Karpas-422 (cell line): ENCODE results near the gene ADIPOR1. TPM values are rescaled to one million over a fixed set of nuclear protein-coding genes. Genes with fewer than 3 reads are reported as not detected.
"Not testable (repeated sequence)": the region's sequence is repeated elsewhere in the genome, so short reads cannot be mapped to it uniquely, and the experiment has no call there.

Experiments used
- DNase-seq: peaks from one replicate; pipeline ENCODE4 v3.0.0-alpha.2; 2015
- H2AFZ ChIP-seq: fragments of 200-600 bp; sonication (generic); 2 replicates; pipeline ENCODE4 v1.6.1; 2014; ENCODE audit warnings: antibody characterized with exemption, low read length, mixed read lengths
- H3K27ac ChIP-seq: fragments of 200-600 bp; sonication (generic); 2 replicates; pipeline ENCODE4 v1.5.1; 2014; ENCODE audit warnings: mild to moderate bottlenecking, low read length, moderate library complexity
- H3K27me3 ChIP-seq: fragments of 200-600 bp; sonication (generic); 2 replicates; pipeline ENCODE4 v1.6.1; 2014; ENCODE audit warnings: low read length, mixed read lengths
- H3K36me3 ChIP-seq: fragments of 200-600 bp; sonication (generic); 2 replicates; pipeline ENCODE4 v1.6.1; 2014; ENCODE audit warnings: low read length, mixed read lengths; ENCODE audit not compliant: insufficient read depth
- H3K4me1 ChIP-seq: fragments of 200-600 bp; sonication (generic); 2 replicates; pipeline ENCODE4 v1.6.1; 2014; ENCODE audit warnings: mild to moderate bottlenecking, low read length, mixed read lengths
- H3K4me2 ChIP-seq: fragments of 200-600 bp; sonication (generic); 2 replicates; pipeline ENCODE4 v1.6.1; 2014; ENCODE audit warnings: low read length, low read depth, mild to moderate bottlenecking; ENCODE audit not compliant: poor library complexity, severe bottlenecking
- H3K4me3 ChIP-seq: fragments of 200-600 bp; sonication (generic); 2 replicates; pipeline ENCODE4 v1.5.1; 2014; ENCODE audit warnings: mild to moderate bottlenecking, antibody characterized with exemption, low read length, mixed read lengths
- H3K79me2 ChIP-seq: fragments of 200-600 bp; sonication (generic); 2 replicates; pipeline ENCODE4 v1.6.1; 2014; ENCODE audit warnings: mild to moderate bottlenecking, low read length, mixed read lengths
- H3K9ac ChIP-seq: fragments of 200-600 bp; sonication (generic); 2 replicates; pipeline ENCODE4 v1.6.0; 2014; ENCODE audit warnings: low read length
- H3K9me2 ChIP-seq: fragments of 200-600 bp; sonication (generic), shearing (Covaris generic); replicated peaks from 2 replicates; pipeline ENCODE4 v1.6.0; 2014; ENCODE audit warnings: mild to moderate bottlenecking, low read length, moderate library complexity; ENCODE audit not compliant: insufficient read depth
- H3K9me3 ChIP-seq: fragments of 300-700, 200-600 bp; sonication (generic); 2 replicates; pipeline ENCODE4 v1.6.1; 2014; ENCODE audit warnings: low read length, mixed read lengths
- H4K20me1 ChIP-seq: fragments of 200-600 bp; sonication (generic); 2 replicates; pipeline ENCODE4 v1.6.1; 2014; ENCODE audit warnings: mild to moderate bottlenecking, antibody characterized with exemption, low read length, low read depth; ENCODE audit not compliant: insufficient read depth
- total RNA-seq: library from RNA; depleted of rRNA; stranded (reverse); fragments of >200 nt; shearing (Covaris generic); gene quantifications from 2 replicates; pipeline ENCODE4 v1.2.3, GENCODE V29; 2014; ENCODE audit warnings: low replicate concordance

ADIPOR1 gene
- total RNA-seq, 1 experiment from 2014 or later, result 123 TPM

- Histone ChIP-seq H3K79me2 (no peaks in the 10 kb centered on the region), H3K9me3 (no peaks in the 10 kb centered on the region), H3K9me2 (no peaks in the 10 kb centered on the region), H3K4me1 (peaks cover 4% of the 10 kb centered on the region), H3K27ac (no peak overlapping the region), H2AFZ (peak overlapping the region; percentile 92), H3K4me2 (peak overlapping the region; percentile 41), H3K4me3 (peak overlapping the region; percentile 19; the same call in 1 of the 2 replicates), H3K27me3 (no peaks in the 10 kb centered on the region), H3K36me3 (no peaks in the 10 kb centered on the region), H4K20me1 (no peaks in the 10 kb centered on the region), H3K9ac (peak overlapping the region; percentile 47)
- peak; percentile 87 for DNase-seq
Measured at GRCh38 chr1:202998836-202999750, 41.0 kb upstream of the ADIPOR1 start.

GRCh38 chr1:202994756-202995155, 36.6 kb upstream of the ADIPOR1 start:
- DNase-seq, result no peak
- Histone ChIP-seq H3K9ac (no peak overlapping the region), H3K4me2 (no peak overlapping the region), H2AFZ (no peak overlapping the region), H3K27me3 (no peaks in the 10 kb centered on the region), H3K36me3 (no peaks in the 10 kb centered on the region), H3K27ac (no peak overlapping the region), H3K4me3 (no peak overlapping the region), H3K9me3 (no peaks in the 10 kb centered on the region), H4K20me1 (no peaks in the 10 kb centered on the region), H3K9me2 (no peaks in the 10 kb centered on the region), H3K79me2 (no peaks in the 10 kb centered on the region), H3K4me1 (peaks cover 4% of the 10 kb centered on the region)

DNA sequence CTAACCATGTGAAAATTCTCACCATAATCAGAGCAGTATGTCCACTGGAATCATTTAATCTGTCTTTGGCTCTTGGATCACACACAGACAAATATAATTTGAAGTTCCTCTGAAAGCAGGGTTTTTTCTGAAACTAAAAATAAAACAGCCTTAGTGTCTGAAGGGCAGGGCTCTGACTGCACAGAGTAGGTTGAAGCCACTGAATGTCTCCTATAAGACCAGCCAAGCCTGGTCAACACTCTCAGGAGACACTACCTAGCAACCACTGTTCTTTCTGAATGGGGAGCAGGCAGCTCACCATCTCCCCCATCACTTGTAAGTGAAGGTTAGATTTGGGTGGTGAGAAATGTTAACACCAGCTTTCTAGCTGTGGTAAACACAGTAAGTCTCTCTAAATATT, 33.0 kb upstream of the ADIPOR1 start:
- H3K4me2 ChIP-seq, result no peak overlapping the region
- no peaks in the 10 kb centered on the region for H4K20me1 ChIP-seq
- no peak overlapping the region for H3K27ac ChIP-seq
- no peak for DNase-seq
- H2AFZ ChIP-seq, result 0 out of 2 replicates have a peak overlapping the region, but pooled peaks have one; percentile 75
- H3K9me2 ChIP-seq, result no peaks in the 10 kb centered on the region
- H3K4me1 ChIP-seq, result no peaks in the 10 kb centered on the region
- H3K4me3 ChIP-seq, result no peak overlapping the region
- H3K79me2 ChIP-seq, result no peaks in the 10 kb centered on the region
- no peaks in the 10 kb centered on the region for H3K27me3 ChIP-seq
- no peak overlapping the region for H3K9ac ChIP-seq
- H3K36me3 ChIP-seq, result no peaks in the 10 kb centered on the region
- no peaks in the 10 kb centered on the region for H3K9me3 ChIP-seq

- Histone ChIP-seq H3K9me2 (no peaks in the 10 kb centered on the region), H3K4me2 (no peak overlapping the region), H3K9ac (no peak overlapping the region), H3K79me2 (no peaks in the 10 kb centered on the region), H3K9me3 (no peaks in the 10 kb centered on the region), H3K27me3 (no peaks in the 10 kb centered on the region), H4K20me1 (no peaks in the 10 kb centered on the region), H3K4me3 (no peak overlapping the region), H3K27ac (no peak overlapping the region), H2AFZ (peak overlapping the region; percentile 75; the same call in 1 of the 2 replicates), H3K4me1 (no peaks in the 10 kb centered on the region), H3K36me3 (no peaks in the 10 kb centered on the region)
- no peak for DNase-seq
Measured at GRCh38 chr1:202989879-202990278, 31.8 kb upstream of the ADIPOR1 start.

- no peak overlapping the region for H2AFZ ChIP-seq
- no peaks in the 10 kb centered on the region for H3K36me3 ChIP-seq
- H3K79me2 ChIP-seq, result no peaks in the 10 kb centered on the region
- DNase-seq, result no peak
- H3K4me1 ChIP-seq, result no peaks in the 10 kb centered on the region
- H3K4me2 ChIP-seq, result no peak overlapping the region
- no peaks in the 10 kb centered on the region for H3K9me3 ChIP-seq
- no peak overlapping the region for H3K4me3 ChIP-seq
- no peak overlapping the region for H3K27ac ChIP-seq
- no peaks in the 10 kb centered on the region for H3K9me2 ChIP-seq
- H3K9ac ChIP-seq, result no peak overlapping the region
- no peaks in the 10 kb centered on the region for H3K27me3 ChIP-seq
- H4K20me1 ChIP-seq, result no peaks in the 10 kb centered on the region
Measured at GRCh38 chr1:202987922-202988583, 29.9 kb upstream of the ADIPOR1 start.

- no peaks in the 10 kb centered on the region for H4K20me1 ChIP-seq
- H3K4me3 ChIP-seq, result no peak overlapping the region
- no peak overlapping the region for H3K27ac ChIP-seq
- H3K27me3 ChIP-seq, result no peaks in the 10 kb centered on the region
- H3K9me2 ChIP-seq, result no peaks in the 10 kb centered on the region
- H3K4me2 ChIP-seq, result no peak overlapping the region
- no peak overlapping the region for H3K9ac ChIP-seq
- no peak overlapping the region for H2AFZ ChIP-seq
- H3K9me3 ChIP-seq, result no peaks in the 10 kb centered on the region
- no peaks in the 10 kb centered on the region for H3K4me1 ChIP-seq
- no peaks in the 10 kb centered on the region for H3K79me2 ChIP-seq
- no peaks in the 10 kb centered on the region for H3K36me3 ChIP-seq
- no peak for DNase-seq
Measured at GRCh38 chr1:202987255-202987654, 29.1 kb upstream of the ADIPOR1 start.

GRCh38 chr1:202986120-202986519, 28.0 kb upstream of the ADIPOR1 start:
- DNase-seq, H4K20me1 ChIP-seq, H3K79me2 ChIP-seq, H3K9me3 ChIP-seq, H3K4me1 ChIP-seq, H3K9me2 ChIP-seq, H3K27ac ChIP-seq, H3K9ac ChIP-seq, H2AFZ ChIP-seq, H3K4me2 ChIP-seq, H3K27me3 ChIP-seq, H3K36me3 ChIP-seq, H3K4me3 ChIP-seq: not testable (repeated sequence)

- no peaks in the 10 kb centered on the region for H3K9me2 ChIP-seq
- H3K9ac ChIP-seq, result no peak overlapping the region
- no peak for DNase-seq
- no peaks in the 10 kb centered on the region for H4K20me1 ChIP-seq
- no peak overlapping the region for H3K4me3 ChIP-seq
- no peaks in the 10 kb centered on the region for H3K36me3 ChIP-seq
- H3K4me2 ChIP-seq, result no peak overlapping the region
- H2AFZ ChIP-seq, result no peak overlapping the region
- no peak overlapping the region for H3K27ac ChIP-seq
- no peaks in the 10 kb centered on the region for H3K27me3 ChIP-seq
- no peaks in the 10 kb centered on the region for H3K4me1 ChIP-seq
- no peaks in the 10 kb centered on the region for H3K9me3 ChIP-seq
- H3K79me2 ChIP-seq, result no peaks in the 10 kb centered on the region
Measured at GRCh38 chr1:202982715-202983430, 24.8 kb upstream of the ADIPOR1 start.
